HG03025 (cell line): ENCODE results near the gene ANP32A.

Experiments
- ATAC-seq: cut with Tn5 transposase; IDR thresholded peaks from one replicate; pipeline ENCODE4 v1.9.1; 2021; ENCODE audit warnings: mild to moderate bottlenecking, moderate library complexity; ENCODE audit not compliant: unreplicated experiment, low FRiP score

ANP32A gene

DNA sequence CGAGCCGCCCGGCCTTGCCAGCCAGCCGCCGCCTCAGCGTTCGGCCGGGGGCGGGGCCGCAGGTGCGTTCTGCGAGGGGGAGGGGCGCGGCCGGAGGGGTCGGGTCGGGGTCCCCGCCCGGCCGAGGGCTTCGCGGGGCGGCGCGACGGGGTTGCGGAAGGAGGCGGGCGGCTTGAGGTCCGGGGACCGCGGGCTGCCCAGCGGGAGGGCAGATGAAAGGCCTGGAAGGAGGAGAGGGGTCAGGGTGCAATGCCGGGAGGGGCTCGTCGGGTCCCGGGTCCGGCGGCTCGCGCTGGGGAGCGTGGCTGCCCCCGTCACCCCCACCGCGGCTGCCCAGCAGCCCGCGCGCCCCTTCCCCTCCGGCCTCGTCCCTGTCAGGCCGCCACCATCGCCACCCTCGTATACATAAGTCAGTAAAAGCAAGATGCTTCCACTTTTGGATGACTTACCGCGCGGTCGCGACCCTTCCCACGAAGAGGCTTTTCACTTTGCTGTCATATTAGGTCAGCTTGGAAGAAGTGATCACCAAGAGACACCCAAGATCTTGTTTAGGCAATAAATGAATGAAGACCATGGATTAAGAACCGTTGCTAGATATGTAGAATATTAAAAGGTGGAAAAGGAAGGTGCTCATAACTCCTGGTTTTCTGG lies 620 bp upstream of the ANP32A start:
- ATAC-seq: peak; percentile 7

DNA sequence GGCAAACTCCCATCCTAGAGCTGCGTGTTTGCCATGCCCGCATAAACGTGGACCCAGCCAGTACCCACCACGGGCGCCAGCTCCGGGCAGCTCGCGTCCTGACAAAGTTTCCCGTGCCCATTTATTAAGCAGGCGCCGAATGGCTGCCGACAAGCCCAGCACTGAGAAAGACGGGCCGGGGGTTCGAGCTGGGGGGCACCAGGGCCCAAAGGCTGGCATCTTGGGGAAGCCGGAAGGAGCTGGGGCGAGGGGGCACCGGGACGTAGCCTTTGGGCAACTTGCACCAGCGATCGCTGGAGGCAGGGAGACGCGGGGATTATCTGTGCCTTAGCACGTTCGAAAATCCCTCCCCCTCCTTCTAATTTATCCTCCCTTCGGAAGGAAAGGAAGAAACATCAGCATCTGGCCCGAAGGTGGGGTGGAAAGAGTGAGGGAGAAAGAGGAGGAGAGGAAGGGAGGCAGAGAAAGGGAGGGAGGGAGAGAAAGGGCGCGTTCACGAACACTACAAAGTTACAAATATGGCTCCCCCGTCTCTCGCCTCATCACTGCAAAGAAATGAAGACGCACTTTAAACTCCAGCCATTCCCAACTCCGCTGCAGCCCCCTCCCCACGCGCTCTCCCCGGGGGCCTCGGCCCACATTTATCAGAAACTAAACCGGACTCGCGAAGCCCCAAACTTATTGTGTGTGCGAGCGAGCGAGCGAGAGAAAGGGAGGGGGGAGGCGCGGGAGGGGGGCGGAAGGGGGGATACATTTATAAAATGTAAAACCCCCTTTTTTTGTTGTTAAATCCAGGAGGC lies 1.0 kb downstream of the ANP32A start:
- ATAC-seq: no peak

DNA sequence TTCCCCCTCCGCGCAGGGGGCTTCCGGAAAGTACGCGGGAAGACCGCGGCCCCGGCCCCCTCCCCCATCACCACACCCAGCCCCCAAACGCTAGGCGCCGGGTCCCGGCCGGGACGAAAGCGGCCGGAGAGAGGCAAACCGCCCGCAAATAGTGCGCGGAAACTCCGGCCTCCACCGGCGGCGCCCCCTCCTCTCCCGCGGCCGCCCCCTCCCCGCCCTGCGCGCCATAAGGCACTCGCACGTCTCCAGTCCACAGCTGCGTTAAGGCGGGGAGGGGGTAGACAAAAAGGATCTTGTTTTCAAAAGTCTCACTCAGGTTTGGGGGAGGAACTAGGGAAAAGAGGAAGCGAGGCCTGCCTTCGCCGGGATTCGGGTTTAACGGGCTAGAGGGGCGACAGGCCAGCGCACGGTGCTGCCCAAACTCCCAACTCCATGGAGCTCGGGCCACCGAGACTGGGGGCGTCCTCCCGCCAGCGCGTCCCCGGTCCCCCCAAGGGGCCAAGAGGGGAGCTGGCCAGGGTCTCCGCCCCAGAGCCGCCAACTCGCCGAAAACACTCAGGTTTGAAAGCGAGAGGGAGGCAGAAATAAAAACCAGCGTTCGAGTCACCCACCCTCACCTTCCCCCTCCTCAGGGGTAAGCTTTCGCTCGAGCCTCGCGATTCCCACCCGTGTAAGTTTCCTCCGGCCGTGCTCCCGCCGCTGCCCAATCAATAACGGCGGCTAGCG lies 1.8 kb downstream of the ANP32A start:
- ATAC-seq: no peak

DNA sequence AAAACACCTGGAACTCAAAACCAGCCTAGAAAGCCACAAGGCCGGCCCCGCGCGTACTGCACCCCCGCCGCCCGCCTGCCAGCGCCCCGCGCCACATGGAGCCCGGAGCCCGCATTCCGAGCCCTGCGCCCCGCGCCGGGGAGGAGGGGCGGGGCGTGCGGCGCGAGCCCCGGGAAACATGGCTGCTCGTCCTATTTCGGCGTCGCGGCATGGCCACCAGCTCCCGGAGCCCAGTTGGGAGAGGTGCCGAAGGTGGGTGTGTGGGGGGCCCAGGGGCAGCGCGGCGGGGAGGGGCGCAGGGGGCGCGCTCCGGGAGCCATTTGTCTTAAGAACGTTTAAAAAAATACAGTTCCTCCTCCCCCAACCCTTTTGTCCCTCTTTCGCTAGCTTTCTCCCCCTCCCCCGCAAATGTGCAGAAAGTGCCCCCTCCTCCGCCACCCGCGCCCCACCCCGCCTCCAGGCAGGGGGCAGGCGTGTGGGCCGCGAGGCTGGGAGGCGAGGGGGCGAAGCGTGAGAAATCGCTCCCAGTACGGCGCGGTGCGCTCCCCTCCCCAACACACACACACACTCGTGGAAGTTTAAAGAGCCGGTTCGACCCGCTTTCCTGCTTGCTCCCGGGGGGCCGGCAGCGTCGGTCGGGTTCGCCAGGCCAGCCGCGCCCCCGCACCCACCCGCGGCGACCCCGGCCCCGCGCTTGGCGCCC lies 2.5 kb downstream of the ANP32A start:
- no peak for ATAC-seq

DNA sequence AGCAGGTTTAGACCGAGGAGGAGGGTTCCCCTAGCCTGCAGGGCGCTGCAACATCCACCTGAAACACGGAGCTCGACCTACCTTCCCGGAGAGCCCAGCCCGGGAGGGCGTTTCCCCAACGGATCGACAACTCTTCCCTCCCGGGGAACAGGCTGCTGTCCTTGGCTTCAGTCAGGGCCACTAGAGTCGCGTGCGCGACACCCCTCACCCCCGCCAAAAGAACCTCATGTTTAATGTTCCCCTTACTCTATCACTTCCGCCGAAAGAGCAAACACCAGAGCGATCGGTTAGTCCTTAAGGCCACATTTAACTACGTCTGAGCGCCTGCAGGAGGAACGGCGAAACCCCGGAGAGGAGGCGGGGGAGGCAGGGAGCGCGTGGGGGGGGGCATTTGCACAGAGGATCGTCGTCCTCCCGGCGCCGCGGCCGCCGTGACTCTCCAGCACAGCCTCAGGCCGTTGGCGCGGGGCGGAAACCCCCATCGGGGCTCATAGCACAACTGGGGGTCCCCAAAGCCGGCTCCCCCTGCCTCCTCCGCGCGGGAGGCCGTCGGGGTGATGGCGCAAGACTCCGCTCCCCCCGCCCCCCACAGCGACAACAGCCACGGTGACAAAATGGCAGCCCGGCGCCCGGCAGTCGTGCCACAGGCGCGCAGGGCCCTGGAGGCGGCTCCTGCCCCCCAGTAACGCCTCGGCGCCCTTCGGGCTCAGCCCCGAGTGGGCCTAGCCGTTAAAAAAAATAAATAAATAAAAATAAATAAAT lies 3.2 kb downstream of the ANP32A start:
- no peak for ATAC-seq

DNA sequence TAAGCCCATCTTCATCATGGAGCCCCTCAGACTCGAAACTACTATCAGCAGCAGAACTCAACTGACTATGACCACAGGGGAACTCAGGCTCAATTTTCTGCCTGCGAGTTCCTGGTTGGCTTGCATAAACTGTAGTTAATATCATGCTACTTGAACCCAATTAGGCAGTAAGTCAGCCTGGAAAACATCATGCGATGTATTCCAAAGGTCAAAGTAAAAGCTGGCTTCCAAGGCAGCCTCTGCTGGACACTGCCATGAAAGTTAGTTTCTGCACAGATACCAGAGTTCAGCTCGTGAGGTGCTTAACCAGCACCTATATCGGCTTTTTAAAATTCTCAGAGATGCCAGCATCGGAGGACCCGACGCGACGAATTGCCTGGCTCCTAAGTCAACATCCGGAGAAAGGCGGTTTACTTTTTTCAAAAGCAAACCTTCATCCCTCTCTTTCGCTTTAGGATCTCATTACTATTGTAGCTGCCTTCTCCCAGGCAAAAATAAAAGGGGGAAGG lies 3.8 kb downstream of the ANP32A start:
- no peak for ATAC-seq

GRCh38 chr15:68816158-68816557 lies 4.5 kb downstream of the ANP32A start:
- no peak for ATAC-seq

GRCh38 chr15:68815598-68815997 lies 5.1 kb downstream of the ANP32A start:
- no peak for ATAC-seq

- no peak for ATAC-seq
Observed at GRCh38 chr15:68814596-68814995, 6.1 kb downstream of the ANP32A start.

DNA sequence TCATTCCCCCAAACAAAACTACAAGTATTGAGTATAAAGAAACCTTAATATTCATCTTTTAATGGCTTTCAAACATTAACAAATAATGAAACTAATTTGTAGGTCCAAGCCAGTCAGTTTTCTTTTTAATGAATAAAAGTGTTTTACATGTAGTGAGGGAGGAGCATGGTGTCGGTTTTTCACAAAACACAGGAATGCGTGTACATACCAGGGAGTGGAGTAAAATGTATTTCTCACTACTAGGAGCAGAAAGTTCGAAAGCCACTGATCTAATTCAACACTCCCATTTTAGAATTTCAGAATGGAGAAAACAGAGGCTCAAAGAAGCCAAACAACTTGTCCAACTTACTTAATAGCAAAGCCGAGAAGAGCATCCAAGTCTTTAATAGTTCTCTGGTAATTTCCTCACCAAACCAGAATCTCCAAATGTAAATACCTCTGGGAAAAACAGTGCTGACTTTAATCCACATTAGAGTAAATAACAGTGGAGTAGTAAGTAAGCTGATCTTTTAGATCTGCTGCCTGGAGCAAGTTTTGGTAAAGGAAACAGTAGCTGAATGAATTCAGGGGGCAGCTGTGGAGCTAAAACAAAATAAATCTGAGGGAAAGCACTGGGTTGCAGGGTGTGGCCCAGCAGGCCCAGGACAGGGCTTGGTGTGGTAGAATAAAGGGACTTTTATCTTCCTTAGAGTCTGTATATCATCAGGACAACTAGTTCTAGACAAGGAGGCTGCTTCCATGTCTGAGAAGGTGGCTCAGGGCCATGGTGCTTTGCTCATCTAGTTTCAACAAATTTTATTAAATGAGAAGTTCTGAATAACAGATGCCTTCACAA lies 7.9 kb downstream of the ANP32A start:
- ATAC-seq: no peak

DNA sequence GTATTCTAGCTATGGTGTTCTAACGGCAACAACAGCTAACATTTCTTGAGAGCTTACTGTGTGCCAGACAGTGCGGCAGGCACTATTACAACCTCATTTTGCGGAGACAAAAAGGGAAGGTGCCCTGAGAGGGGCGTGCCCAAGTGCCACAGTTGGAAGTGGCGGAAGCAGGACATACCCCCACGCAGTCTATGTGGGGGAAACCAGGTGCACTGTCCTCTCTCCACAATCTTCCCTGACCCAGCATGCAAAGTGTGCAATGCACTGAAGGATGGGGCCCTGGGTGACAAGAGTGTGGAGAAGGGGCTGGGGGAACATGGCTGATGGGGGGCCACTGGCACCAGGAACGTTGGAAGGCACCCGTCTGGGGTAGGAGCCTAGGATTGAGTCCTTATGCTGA lies 8.6 kb downstream of the ANP32A start:
- no peak for ATAC-seq

GRCh38 chr15:68809517-68809916 lies 11.2 kb downstream of the ANP32A start:
- no peak for ATAC-seq

GRCh38 chr15:68808770-68809169 lies 11.9 kb downstream of the ANP32A start:
- ATAC-seq: no peak

GRCh38 chr15:68808091-68808490 lies 12.6 kb downstream of the ANP32A start:
- no peak for ATAC-seq

GRCh38 chr15:68807249-68807648 lies 13.4 kb downstream of the ANP32A start:
- ATAC-seq: no peak

GRCh38 chr15:68806220-68807060 lies 14.3 kb downstream of the ANP32A start:
- no peak for ATAC-seq

- ATAC-seq: no peak
Observed at GRCh38 chr15:68802373-68802772, 18.3 kb downstream of the ANP32A start.

- ATAC-seq: no peak
Observed at GRCh38 chr15:68801572-68802148, 19.0 kb downstream of the ANP32A start.
